HCT116 (cell line): ENCODE results near the gene LRRC52.

Source experiments
- CEBPB ChIP-seq: IDR thresholded peaks from 2 replicates; pipeline ENCODE4 v1.6.1; 2012; ENCODE audit warnings: low read depth
- ELF1 ChIP-seq: IDR thresholded peaks from 2 replicates; pipeline ENCODE4 v1.6.1; 2012; ENCODE audit warnings: low read depth, borderline replicate concordance
- EZH2 ChIP-seq: fragments of 200-600 bp; sonication (generic); IDR thresholded peaks from 2 replicates; pipeline ENCODE4 v1.6.1; 2017; ENCODE audit warnings: antibody characterized with exemption, mixed run types
- EZH2phosphoT487 ChIP-seq: fragments of 200-600 bp; IDR thresholded peaks from 2 replicates; pipeline ENCODE4 v1.6.1; 2018; ENCODE audit warnings: antibody characterized with exemption, borderline replicate concordance
- JUND ChIP-seq: IDR thresholded peaks from 2 replicates; pipeline ENCODE4 v1.6.1; 2012
- POLR2A ChIP-seq: IDR thresholded peaks from 2 replicates; pipeline ENCODE4 v1.7.0; 2011; ENCODE audit warnings: borderline replicate concordance; ENCODE audit not compliant: insufficient read depth, insufficient read length; ENCODE audit errors: extremely low read depth
- SIN3A ChIP-seq: IDR thresholded peaks from 2 replicates; pipeline ENCODE4 v1.6.1; 2012; ENCODE audit warnings: low read depth
- YY1 ChIP-seq: IDR thresholded peaks from 2 replicates; pipeline ENCODE4 v1.6.1; 2011; ENCODE audit warnings: low read length, low read depth, moderate library complexity, mild to moderate bottlenecking; ENCODE audit not compliant: insufficient replicate concordance; ENCODE audit errors: extremely low read depth
- ZNF274 ChIP-seq: fragments of 200-500 bp; sonication (Bioruptor generic); IDR thresholded peaks from 2 replicates; pipeline ENCODE4 v1.6.1; 2014; ENCODE audit warnings: mild to moderate bottlenecking, low read depth, low read length, inconsistent platforms
- TF ChIP-seq, protein P1 (sequence below), 3 experiments: fragments of 200-600 bp in 1 of 3; sonication (generic) in 1 of 3; IDR thresholded peaks in 2 of 3; conservative IDR thresholded peaks in 1 of 3; 2 replicates each; pipeline ENCODE4 v1.5.1; 2012 to 2017; ENCODE audit warnings: low read depth in 2 of 3, low read length in 2 of 3, antibody characterized with exemption in 1 of 3, borderline replicate concordance in 1 of 3, control low read depth in 1 of 3, mild to moderate bottlenecking in 1 of 3, mixed read lengths in 1 of 3, mixed run types in 1 of 3, moderate library complexity in 1 of 3; ENCODE audit not compliant: insufficient read depth in 1 of 3
- TF ChIP-seq, protein P2 (sequence below): IDR thresholded peaks from 2 replicates; pipeline ENCODE4 v1.6.1; 2012; ENCODE audit warnings: low read depth
- TF ChIP-seq, protein P3 (sequence below): IDR thresholded peaks from 2 replicates; pipeline ENCODE4 v1.6.1; 2011; ENCODE audit warnings: mild to moderate bottlenecking, low read length, moderate library complexity; ENCODE audit not compliant: insufficient replicate concordance; ENCODE audit errors: extremely low read depth

DNA sequence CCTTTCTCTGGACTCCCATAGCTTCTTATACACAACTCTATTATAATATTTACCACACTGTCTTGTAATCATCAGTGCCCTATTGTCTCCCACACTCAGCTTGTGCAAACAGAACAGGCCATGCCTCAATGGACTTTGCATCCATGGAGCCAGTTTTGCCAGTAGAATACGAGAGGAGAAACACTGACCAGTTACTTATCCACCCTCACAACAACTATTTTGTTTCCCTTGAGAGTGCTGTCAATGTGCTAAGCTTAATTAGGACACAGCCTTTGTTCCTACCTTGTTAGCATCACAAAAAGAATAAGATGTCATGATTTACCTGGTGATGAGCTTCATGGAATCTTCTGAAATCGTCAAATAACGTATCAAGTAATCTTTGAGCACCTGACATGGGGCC is 18.1 kb upstream of the LRRC52 start:
- TF ChIP-seq, protein P1, sequence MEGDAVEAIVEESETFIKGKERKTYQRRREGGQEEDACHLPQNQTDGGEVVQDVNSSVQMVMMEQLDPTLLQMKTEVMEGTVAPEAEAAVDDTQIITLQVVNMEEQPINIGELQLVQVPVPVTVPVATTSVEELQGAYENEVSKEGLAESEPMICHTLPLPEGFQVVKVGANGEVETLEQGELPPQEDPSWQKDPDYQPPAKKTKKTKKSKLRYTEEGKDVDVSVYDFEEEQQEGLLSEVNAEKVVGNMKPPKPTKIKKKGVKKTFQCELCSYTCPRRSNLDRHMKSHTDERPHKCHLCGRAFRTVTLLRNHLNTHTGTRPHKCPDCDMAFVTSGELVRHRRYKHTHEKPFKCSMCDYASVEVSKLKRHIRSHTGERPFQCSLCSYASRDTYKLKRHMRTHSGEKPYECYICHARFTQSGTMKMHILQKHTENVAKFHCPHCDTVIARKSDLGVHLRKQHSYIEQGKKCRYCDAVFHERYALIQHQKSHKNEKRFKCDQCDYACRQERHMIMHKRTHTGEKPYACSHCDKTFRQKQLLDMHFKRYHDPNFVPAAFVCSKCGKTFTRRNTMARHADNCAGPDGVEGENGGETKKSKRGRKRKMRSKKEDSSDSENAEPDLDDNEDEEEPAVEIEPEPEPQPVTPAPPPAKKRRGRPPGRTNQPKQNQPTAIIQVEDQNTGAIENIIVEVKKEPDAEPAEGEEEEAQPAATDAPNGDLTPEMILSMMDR (IDR thresholded peaks at IDR 0.05 in 2 of 3, conservative IDR thresholded peaks at IDR 0.05 in 1 of 3; ENCODE audit: borderline replicate concordance in 1 of 3, insufficient read depth in 1 of 3, low read depth in 2 of 3, low read length in 2 of 3): no peak
- TF ChIP-seq EZH2 (no peak), ZNF274 (no peak), EZH2phosphoT487 (no peak), CEBPB (no peak), YY1 (no peak), ELF1 (no peak), POLR2A (no peak), SIN3A (no peak), JUND (no peak)
- TF ChIP-seq, protein P2, sequence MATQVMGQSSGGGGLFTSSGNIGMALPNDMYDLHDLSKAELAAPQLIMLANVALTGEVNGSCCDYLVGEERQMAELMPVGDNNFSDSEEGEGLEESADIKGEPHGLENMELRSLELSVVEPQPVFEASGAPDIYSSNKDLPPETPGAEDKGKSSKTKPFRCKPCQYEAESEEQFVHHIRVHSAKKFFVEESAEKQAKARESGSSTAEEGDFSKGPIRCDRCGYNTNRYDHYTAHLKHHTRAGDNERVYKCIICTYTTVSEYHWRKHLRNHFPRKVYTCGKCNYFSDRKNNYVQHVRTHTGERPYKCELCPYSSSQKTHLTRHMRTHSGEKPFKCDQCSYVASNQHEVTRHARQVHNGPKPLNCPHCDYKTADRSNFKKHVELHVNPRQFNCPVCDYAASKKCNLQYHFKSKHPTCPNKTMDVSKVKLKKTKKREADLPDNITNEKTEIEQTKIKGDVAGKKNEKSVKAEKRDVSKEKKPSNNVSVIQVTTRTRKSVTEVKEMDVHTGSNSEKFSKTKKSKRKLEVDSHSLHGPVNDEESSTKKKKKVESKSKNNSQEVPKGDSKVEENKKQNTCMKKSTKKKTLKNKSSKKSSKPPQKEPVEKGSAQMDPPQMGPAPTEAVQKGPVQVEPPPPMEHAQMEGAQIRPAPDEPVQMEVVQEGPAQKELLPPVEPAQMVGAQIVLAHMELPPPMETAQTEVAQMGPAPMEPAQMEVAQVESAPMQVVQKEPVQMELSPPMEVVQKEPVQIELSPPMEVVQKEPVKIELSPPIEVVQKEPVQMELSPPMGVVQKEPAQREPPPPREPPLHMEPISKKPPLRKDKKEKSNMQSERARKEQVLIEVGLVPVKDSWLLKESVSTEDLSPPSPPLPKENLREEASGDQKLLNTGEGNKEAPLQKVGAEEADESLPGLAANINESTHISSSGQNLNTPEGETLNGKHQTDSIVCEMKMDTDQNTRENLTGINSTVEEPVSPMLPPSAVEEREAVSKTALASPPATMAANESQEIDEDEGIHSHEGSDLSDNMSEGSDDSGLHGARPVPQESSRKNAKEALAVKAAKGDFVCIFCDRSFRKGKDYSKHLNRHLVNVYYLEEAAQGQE: no peak
- TF ChIP-seq, protein P3, sequence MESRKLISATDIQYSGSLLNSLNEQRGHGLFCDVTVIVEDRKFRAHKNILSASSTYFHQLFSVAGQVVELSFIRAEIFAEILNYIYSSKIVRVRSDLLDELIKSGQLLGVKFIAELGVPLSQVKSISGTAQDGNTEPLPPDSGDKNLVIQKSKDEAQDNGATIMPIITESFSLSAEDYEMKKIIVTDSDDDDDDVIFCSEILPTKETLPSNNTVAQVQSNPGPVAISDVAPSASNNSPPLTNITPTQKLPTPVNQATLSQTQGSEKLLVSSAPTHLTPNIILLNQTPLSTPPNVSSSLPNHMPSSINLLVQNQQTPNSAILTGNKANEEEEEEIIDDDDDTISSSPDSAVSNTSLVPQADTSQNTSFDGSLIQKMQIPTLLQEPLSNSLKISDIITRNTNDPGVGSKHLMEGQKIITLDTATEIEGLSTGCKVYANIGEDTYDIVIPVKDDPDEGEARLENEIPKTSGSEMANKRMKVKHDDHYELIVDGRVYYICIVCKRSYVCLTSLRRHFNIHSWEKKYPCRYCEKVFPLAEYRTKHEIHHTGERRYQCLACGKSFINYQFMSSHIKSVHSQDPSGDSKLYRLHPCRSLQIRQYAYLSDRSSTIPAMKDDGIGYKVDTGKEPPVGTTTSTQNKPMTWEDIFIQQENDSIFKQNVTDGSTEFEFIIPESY: no peak
